ENCODE data around the gene COG5. TPM values are rescaled to one million over a fixed set of nuclear protein-coding genes. Genes with fewer than 3 reads are reported as not detected.
A peak's percentile ranks its signal among the peaks of the same experiment; 100 is the strongest.

Gene COG5
- total RNA-seq (2013; cell fraction: nucleolus; rRNA removed) = 152 and 156 TPM in 2 replicates
- total RNA-seq (2014; rRNA removed) (15.1 and 18.0 TPM in 2 replicates), total RNA-seq (2014; rRNA removed; fragmentation: Illumina TruSeq; extraction: Trizol) (27.9 and 30.4 TPM in 2 replicates), total RNA-seq (2021) (17.8 and 19.7 TPM in 2 replicates), polyA plus RNA-seq (2011; rRNA removed) (25.1 and 37.8 TPM in 2 replicates), polyA plus RNA-seq (2014; fragmentation: Illumina TruSeq; extraction: Trizol) (15.3 and 24.6 TPM in 2 replicates), polyA plus RNA-seq (2014; fragmentation: Nextera tagmentation; extraction: Ambion mirVana) (1 to 10 TPM; 5.5 to 6.8 TPM), polyA plus RNA-seq (2014; rRNA removed) (17.9 and 18.8 TPM in 2 replicates), polyA plus RNA-seq (2016; fragmentation: Nextera tagmentation; extraction: Ambion mirVana) (10 to 100 TPM; 13.7 to 15.9 TPM), polyA minus RNA-seq (2011; rRNA and poly(A)+ RNA removed) (30.8 and 67.1 TPM in 2 replicates), Bru-seq, nascent RNA (percentile 73 among the genes with signal in this experiment), BruChase-seq, experiment 1, labeled RNA remaining after a 6-hour chase (percentile 63 among the genes with signal in this experiment), BruChase-seq, experiment 2, labeled RNA remaining after a 2-hour chase (percentile 68 among the genes with signal in this experiment)
- 6.2 TPM for polyA plus RNA-seq (2011; ENCODE audit: low read depth)
- 10.9 and 14.2 TPM in 2 replicates for polyA plus RNA-seq (2011; cell fraction: cytosol; rRNA removed)
- polyA plus RNA-seq (2011; cell fraction: nucleus; rRNA removed) = 20.8 and 32.1 TPM in 2 replicates
- polyA plus RNA-seq (2012) = 7.4 and 10.2 TPM in 2 replicates
- 6.4 and 9.8 TPM in 2 replicates for polyA minus RNA-seq (2011; cell fraction: cytosol; rRNA and poly(A)+ RNA removed)
- 40.3 and 65.3 TPM in 2 replicates for polyA minus RNA-seq (2011; cell fraction: nucleus; rRNA and poly(A)+ RNA removed)
- long read RNA-seq, experiment 1, full-length matches to known transcripts = 6 of 10 reads
- long read RNA-seq, experiment 1, partial matches to known transcripts = 0 of 10 reads
- long read RNA-seq, experiment 1, other reads (novel, unspliced or antisense) = 4 of 10 reads
- long read RNA-seq, experiment 2, full-length matches to known transcripts = 60 of 75 reads
- long read RNA-seq, experiment 2, partial matches to known transcripts = 4 of 75 reads
- long read RNA-seq, experiment 2, other reads (novel, unspliced or antisense) = 11 of 75 reads

DNA sequence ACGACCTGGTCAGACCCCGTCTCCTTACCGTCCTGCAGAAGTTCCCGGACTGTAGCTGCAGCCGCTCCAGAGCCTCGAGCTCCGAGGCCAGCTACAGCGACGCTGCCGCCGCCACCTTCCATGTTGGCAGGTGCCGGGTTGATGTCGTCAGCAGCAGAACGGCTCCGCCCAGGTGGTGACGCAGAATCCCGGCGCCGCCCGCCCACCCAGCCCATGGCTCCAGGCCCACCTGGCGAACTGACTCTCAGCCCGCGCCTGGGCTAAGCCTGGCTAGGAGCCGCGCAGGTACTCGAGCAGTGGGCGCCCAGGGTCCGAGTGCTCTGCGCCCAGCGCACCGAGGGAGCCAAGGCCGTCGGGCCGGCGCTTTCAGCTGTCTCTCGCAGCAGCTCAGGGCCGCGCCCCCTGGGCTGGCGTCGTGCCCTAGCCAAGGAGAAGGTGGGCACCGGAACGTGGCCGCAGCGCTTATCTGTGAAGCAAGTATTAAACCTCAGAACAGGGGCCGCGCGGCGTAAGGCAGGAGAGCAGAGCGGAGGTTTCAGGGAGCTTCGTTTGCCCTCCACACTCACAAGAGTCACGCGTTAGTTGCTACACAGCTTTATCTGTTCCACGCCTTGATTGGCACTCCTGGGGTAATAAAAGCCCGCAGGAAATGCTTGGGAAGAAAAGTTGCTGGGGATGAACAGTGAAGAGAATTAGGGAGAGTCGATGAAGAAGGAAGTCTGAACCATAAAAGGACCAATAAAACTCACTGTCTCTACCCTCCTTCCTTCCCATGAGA is at the start of gene COG5, which contains the start of gene DUS4L:
Gene COG5 (minus strand): TSS at position 146 of the 778 bp plus-strand sequence. CDS start 24 bp downstream, at position 122.
Gene DUS4L (plus strand): TSS at position 197 of the 778 bp plus-strand sequence. CDS start 3,100 bp downstream, outside the sequence.
- Histone ChIP-seq H4K20me1 (ENCODE audit: control insufficient read depth, insufficient read depth) (no peaks in the 10 kb centered on the region), H3K4me1 (ENCODE audit: control insufficient read depth, insufficient read depth, low read length) (no peaks in the 10 kb centered on the region), H3K27ac (ENCODE audit: control insufficient read depth, insufficient read depth) (peak within 1 kb of the TSS; percentile 54), H3K9ac (ENCODE audit: control insufficient read depth, insufficient read depth, low read length) (peak within 1 kb of the TSS; percentile 72), H3K27me3 (replicated peaks in 1 of 2; ENCODE audit: control insufficient read depth in 2 of 2, insufficient read depth in 2 of 2, low read length in 1 of 2) (no peaks in the 10 kb centered on the region), H3K9me3 (replicated peaks; ENCODE audit: control insufficient read depth, insufficient read depth, low read length) (no peaks in the 10 kb centered on the region), H3K79me2 (ENCODE audit: control insufficient read depth, insufficient read depth, low read length) (peaks cover 17% of the 10 kb centered on the region), H3K4me2 (ENCODE audit: control insufficient read depth, insufficient read depth) (peak within 1 kb of the TSS; percentile 96), H3K4me3 (peak within 1 kb of the TSS; percentile 83), H2AFZ (ENCODE audit: control insufficient read depth, low read depth, low read length) (peak within 1 kb of the TSS; percentile 99), H3K36me3 (ENCODE audit: control insufficient read depth in 2 of 2, insufficient read depth in 2 of 2, low read length in 1 of 2) (no peaks in the 10 kb centered on the region)
- DNase-seq (ENCODE audit: low read depth, low spot score) = peak; percentile 34
- in situ Hi-C loops (cut with MboI) (no loop called here), intact Hi-C loops (cut with micrococcal nuclease; ENCODE audit: unreplicated experiment) (no loop called here)
- POLR2A ChIA-PET = interaction anchor here (0.5 to 1.3 kb wide), 7 partner anchors 10 to 310 kb away, joined by 3 to 7 read pairs (median 3); partner anchors contain the start of gene BCAP29
- 1% methylated on average over 53 of the region's 55 CpGs for WGBS (ENCODE audit: insufficient coverage, insufficient replicate concordance, low lambda C conversion rate, missing lambda C conversion rate)
- SMC1A ChIA-PET (ENCODE audit: uncharacterized antibody, unreplicated experiment) = no interaction called here
- RAD21 ChIA-PET (ENCODE audit: unreplicated experiment) = interaction anchor here (0.8 to 1.7 kb wide), 3 partner anchors 42 to 182 kb away, joined by 3 to 6 read pairs (median 4); no protein-coding TSS in a partner anchor
- peak; percentile 94 for ATAC-seq
- CTCF ChIA-PET = interaction anchor here (0.6 to 1.2 kb wide), 2 partner anchors 19 to 179 kb away, joined by 3 read pairs; no protein-coding TSS in a partner anchor
- peak; percentile 85 for FAIRE-seq
- BruUV-seq (replicated peaks) = no TSS peak
- TF ChIP-seq TAF1 (IDR thresholded peaks at IDR 0.05; ENCODE audit: borderline replicate concordance, low read depth, low read length) = peak; percentile 73
- TF ChIP-seq IRF4 (IDR thresholded peaks at IDR 0.05; ENCODE audit: low read depth, low read length) = no peak
- TF ChIP-seq, protein P1, sequence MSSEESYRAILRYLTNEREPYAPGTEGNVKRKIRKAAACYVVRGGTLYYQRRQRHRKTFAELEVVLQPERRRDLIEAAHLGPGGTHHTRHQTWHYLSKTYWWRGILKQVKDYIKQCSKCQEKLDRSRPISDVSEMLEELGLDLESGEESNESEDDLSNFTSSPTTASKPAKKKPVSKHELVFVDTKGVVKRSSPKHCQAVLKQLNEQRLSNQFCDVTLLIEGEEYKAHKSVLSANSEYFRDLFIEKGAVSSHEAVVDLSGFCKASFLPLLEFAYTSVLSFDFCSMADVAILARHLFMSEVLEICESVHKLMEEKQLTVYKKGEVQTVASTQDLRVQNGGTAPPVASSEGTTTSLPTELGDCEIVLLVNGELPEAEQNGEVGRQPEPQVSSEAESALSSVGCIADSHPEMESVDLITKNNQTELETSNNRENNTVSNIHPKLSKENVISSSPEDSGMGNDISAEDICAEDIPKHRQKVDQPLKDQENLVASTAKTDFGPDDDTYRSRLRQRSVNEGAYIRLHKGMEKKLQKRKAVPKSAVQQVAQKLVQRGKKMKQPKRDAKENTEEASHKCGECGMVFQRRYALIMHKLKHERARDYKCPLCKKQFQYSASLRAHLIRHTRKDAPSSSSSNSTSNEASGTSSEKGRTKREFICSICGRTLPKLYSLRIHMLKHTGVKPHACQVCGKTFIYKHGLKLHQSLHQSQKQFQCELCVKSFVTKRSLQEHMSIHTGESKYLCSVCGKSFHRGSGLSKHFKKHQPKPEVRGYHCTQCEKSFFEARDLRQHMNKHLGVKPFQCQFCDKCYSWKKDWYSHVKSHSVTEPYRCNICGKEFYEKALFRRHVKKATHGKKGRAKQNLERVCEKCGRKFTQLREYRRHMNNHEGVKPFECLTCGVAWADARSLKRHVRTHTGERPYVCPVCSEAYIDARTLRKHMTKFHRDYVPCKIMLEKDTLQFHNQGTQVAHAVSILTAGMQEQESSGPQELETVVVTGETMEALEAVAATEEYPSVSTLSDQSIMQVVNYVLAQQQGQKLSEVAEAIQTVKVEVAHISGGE (CRISPR knock-in tag; IDR thresholded peaks at IDR 0.05) = no peak
- no peak for TF ChIP-seq NFIC (IDR thresholded peaks at IDR 0.05; ENCODE audit: low read depth, low read length)
- TF ChIP-seq TCF3 (IDR thresholded peaks at IDR 0.05; ENCODE audit: borderline replicate concordance, insufficient read depth, low read depth, low read length) = peak; percentile 60; the same call in 1 of the 2 replicates
- TF ChIP-seq KAT2A (conservative IDR thresholded peaks at IDR 0.05; ENCODE audit: control insufficient read depth, low read depth, low read length) = no peak
- TF ChIP-seq STAT1 (conservative IDR thresholded peaks at IDR 0.05) = no peak; the same call in 1 of the 2 replicates
- peak; percentile 91; the same call in 1 of the 2 replicates for TF ChIP-seq CHD1 (IDR thresholded peaks at IDR 0.05; ENCODE audit: low read depth, low read length)
- TF ChIP-seq MEF2A (IDR thresholded peaks at IDR 0.05; ENCODE audit: insufficient read depth, low read depth, low read length) = no peak
- no peak for TF ChIP-seq EP300 (IDR thresholded peaks at IDR 0.05; ENCODE audit: borderline replicate concordance in 1 of 2, control insufficient read depth in 1 of 2, low read depth in 2 of 2, low read length in 2 of 2)
- TF ChIP-seq, protein P2, sequence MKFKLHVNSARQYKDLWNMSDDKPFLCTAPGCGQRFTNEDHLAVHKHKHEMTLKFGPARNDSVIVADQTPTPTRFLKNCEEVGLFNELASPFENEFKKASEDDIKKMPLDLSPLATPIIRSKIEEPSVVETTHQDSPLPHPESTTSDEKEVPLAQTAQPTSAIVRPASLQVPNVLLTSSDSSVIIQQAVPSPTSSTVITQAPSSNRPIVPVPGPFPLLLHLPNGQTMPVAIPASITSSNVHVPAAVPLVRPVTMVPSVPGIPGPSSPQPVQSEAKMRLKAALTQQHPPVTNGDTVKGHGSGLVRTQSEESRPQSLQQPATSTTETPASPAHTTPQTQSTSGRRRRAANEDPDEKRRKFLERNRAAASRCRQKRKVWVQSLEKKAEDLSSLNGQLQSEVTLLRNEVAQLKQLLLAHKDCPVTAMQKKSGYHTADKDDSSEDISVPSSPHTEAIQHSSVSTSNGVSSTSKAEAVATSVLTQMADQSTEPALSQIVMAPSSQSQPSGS (IDR thresholded peaks at IDR 0.05; ENCODE audit: low read length) = no peak
- peak; percentile 70 for TF ChIP-seq CBFB (IDR thresholded peaks at IDR 0.05; ENCODE audit: low read depth)
- TF ChIP-seq FOXM1 (IDR thresholded peaks at IDR 0.05; ENCODE audit: low read depth, low read length) = no peak
